Loucy (cell line): ENCODE data around the gene MYH14.
"Not testable (repeated sequence)": the region's sequence is repeated elsewhere in the genome, so short reads cannot be mapped to it uniquely, and the experiment has no call there.

Source experiments
- H2AFZ ChIP-seq: fragments of 200-600 bp; sonication (generic); 2 replicates; pipeline ENCODE4 v1.6.0; 2016; ENCODE audit warnings: antibody characterized with exemption, mild to moderate bottlenecking, low read length, moderate library complexity
- H3F3A ChIP-seq: fragments of 200-600 bp; 2 replicates; pipeline ENCODE4 v1.6.0; 2016; ENCODE audit warnings: antibody characterized with exemption, low read depth, mild to moderate bottlenecking
- H3K27me3 ChIP-seq: fragments of 200-600 bp; sonication (generic); 2 replicates; pipeline ENCODE4 v1.6.1; 2014; ENCODE audit warnings: low read length, mild to moderate bottlenecking; ENCODE audit not compliant: insufficient read depth, poor library complexity, severe bottlenecking
- H3K36me3 ChIP-seq: fragments of 200-600 bp; sonication (generic); 2 replicates; pipeline ENCODE4 v1.6.1; 2016; ENCODE audit warnings: low read length; ENCODE audit not compliant: insufficient read depth
- H3K4me1 ChIP-seq: fragments of 200-600 bp; sonication (generic); 2 replicates; pipeline ENCODE4 v1.5.1; 2014; ENCODE audit warnings: low read length, mild to moderate bottlenecking; ENCODE audit not compliant: insufficient read depth, poor library complexity, severe bottlenecking
- H3K4me2 ChIP-seq: fragments of 200-600 bp; sonication (generic); 2 replicates; pipeline ENCODE4 v1.6.0; 2014; ENCODE audit warnings: antibody characterized with exemption, low read length, low read depth, mild to moderate bottlenecking; ENCODE audit not compliant: poor library complexity, severe bottlenecking
- H3K4me3 ChIP-seq: fragments of 200-600 bp; sonication (generic); 2 replicates; pipeline ENCODE4 v1.5.1; 2014; ENCODE audit warnings: low read length, mild to moderate bottlenecking, mixed read lengths; ENCODE audit not compliant: poor library complexity, severe bottlenecking
- H3K79me2 ChIP-seq: fragments of 200-600 bp; sonication (generic); 2 replicates; pipeline ENCODE4 v1.6.1; 2014; ENCODE audit warnings: low read length; ENCODE audit not compliant: insufficient read depth
- H3K9ac ChIP-seq: fragments of 200-600 bp; sonication (generic); 2 replicates; pipeline ENCODE4 v1.6.0; 2014; ENCODE audit warnings: mild to moderate bottlenecking, low read depth, low read length, moderate library complexity; ENCODE audit not compliant: poor library complexity, severe bottlenecking
- H3K9me2 ChIP-seq: fragments of 200-600 bp; sonication (generic); replicated peaks from 2 replicates; pipeline ENCODE4 v1.6.1; 2016; ENCODE audit warnings: low read depth, low read length, mixed read lengths
- H3K9me3 ChIP-seq: fragments of 200-600 bp; sonication (generic); 2 replicates; pipeline ENCODE4 v1.6.1; 2014; ENCODE audit warnings: mild to moderate bottlenecking, antibody characterized with exemption, low read length, low read depth; ENCODE audit not compliant: insufficient read depth
- H4K20me1 ChIP-seq: fragments of 200-600 bp; sonication (generic); 2 replicates; pipeline ENCODE4 v1.6.0; 2014; ENCODE audit warnings: antibody characterized with exemption, low read length, mild to moderate bottlenecking; ENCODE audit not compliant: insufficient read depth, poor library complexity, severe bottlenecking
- EZH2phosphoT487 ChIP-seq: fragments of 200-600 bp; IDR thresholded peaks from 2 replicates; pipeline ENCODE4 v1.6.1; 2018; ENCODE audit warnings: antibody characterized with exemption, mild to moderate bottlenecking, moderate library complexity, borderline replicate concordance
- TF ChIP-seq, protein P1 (sequence below): fragments of 200-600 bp; sonication (generic); conservative IDR thresholded peaks from 2 replicates; pipeline ENCODE4 v1.5.1; 2014; ENCODE audit warnings: mild to moderate bottlenecking, antibody characterized with exemption, low read length

MYH14 gene

DNA sequence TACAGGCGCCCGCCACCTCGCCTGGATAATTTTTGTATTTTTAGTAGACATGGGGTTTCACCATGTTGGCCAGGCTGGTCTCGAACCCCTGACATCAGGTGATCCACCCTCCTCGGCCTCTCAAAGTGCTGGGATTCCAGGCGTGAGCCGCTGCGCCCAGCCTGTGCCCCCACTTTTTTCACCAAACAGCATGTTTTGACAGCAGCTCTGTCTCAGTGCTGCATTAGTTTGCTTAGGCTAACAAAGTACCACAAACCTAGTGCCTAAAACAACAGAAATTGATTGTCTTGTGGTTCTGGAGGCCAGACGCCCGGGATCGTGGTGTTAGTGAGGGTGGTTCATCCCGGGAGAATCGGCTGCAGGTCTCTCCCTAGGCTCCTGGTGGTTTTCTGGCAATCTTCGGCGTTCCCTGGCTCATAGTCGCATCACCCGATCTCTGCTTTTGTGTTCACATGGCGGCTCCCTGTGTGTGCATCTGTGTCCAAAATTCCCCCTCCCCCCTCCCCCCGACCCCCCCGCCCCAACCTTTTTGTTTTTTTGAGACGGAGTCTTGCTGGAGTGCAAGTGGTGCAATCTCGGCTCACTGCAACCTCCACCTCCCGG lies 30.0 kb downstream of the MYH14 start:
- Histone ChIP-seq H3K27me3 (no peaks in the 10 kb centered on the region), H3K9me2 (no peaks in the 10 kb centered on the region), H3K9me3 (no peaks in the 10 kb centered on the region), H3F3A (no peaks in the 10 kb centered on the region), H3K4me2 (no peak overlapping the region), H3K79me2 (no peaks in the 10 kb centered on the region), H3K4me1 (no peaks in the 10 kb centered on the region), H3K4me3 (no peak overlapping the region), H4K20me1 (no peaks in the 10 kb centered on the region), H3K36me3 (no peaks in the 10 kb centered on the region), H2AFZ (no peak overlapping the region), H3K9ac (no peak overlapping the region)
- TF ChIP-seq EZH2phosphoT487, result no peak
- TF ChIP-seq, protein P1, sequence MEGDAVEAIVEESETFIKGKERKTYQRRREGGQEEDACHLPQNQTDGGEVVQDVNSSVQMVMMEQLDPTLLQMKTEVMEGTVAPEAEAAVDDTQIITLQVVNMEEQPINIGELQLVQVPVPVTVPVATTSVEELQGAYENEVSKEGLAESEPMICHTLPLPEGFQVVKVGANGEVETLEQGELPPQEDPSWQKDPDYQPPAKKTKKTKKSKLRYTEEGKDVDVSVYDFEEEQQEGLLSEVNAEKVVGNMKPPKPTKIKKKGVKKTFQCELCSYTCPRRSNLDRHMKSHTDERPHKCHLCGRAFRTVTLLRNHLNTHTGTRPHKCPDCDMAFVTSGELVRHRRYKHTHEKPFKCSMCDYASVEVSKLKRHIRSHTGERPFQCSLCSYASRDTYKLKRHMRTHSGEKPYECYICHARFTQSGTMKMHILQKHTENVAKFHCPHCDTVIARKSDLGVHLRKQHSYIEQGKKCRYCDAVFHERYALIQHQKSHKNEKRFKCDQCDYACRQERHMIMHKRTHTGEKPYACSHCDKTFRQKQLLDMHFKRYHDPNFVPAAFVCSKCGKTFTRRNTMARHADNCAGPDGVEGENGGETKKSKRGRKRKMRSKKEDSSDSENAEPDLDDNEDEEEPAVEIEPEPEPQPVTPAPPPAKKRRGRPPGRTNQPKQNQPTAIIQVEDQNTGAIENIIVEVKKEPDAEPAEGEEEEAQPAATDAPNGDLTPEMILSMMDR, result no peak

GRCh38 chr19:50237493-50237892 lies 34.1 kb downstream of the MYH14 start:
- not testable (repeated sequence) for H4K20me1 ChIP-seq, H3K4me3 ChIP-seq, H3F3A ChIP-seq, H3K9me3 ChIP-seq, H3K79me2 ChIP-seq, H3K9ac ChIP-seq, H3K4me2 ChIP-seq, H3K4me1 ChIP-seq, H3K36me3 ChIP-seq, H2AFZ ChIP-seq, H3K9me2 ChIP-seq, H3K27me3 ChIP-seq

DNA sequence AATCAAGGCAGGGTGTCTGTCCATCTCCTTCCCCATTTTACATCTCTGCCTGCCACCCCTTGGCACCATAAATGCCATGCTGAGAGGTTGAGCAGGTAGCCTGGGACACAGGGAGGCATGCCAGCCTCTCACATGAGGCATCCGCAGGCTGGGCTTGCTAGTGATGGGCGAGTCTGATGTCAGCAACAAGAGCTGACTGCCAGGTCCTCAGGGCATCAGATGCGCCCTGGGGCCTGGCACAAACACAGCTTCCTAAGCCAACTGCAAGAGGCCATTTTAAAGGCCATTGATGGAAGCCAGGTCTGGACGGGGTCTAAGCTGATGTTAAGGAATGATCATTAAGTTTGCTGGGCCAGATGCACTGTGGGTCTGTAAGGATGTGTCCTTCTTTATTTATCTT lies 34.6 kb downstream of the MYH14 start:
- Histone ChIP-seq H3K4me1 (no peaks in the 10 kb centered on the region), H3K36me3 (no peaks in the 10 kb centered on the region), H3K27me3 (no peaks in the 10 kb centered on the region), H4K20me1 (no peaks in the 10 kb centered on the region), H3K9me2 (no peaks in the 10 kb centered on the region), H3K79me2 (no peaks in the 10 kb centered on the region), H3K9me3 (peaks cover 2% of the 10 kb centered on the region; the same call in 1 of the 2 replicates), H2AFZ (no peak overlapping the region), H3K4me2 (no peak overlapping the region), H3K4me3 (no peak overlapping the region), H3K9ac (no peak overlapping the region), H3F3A (no peaks in the 10 kb centered on the region)
- TF ChIP-seq EZH2phosphoT487, result no peak

DNA sequence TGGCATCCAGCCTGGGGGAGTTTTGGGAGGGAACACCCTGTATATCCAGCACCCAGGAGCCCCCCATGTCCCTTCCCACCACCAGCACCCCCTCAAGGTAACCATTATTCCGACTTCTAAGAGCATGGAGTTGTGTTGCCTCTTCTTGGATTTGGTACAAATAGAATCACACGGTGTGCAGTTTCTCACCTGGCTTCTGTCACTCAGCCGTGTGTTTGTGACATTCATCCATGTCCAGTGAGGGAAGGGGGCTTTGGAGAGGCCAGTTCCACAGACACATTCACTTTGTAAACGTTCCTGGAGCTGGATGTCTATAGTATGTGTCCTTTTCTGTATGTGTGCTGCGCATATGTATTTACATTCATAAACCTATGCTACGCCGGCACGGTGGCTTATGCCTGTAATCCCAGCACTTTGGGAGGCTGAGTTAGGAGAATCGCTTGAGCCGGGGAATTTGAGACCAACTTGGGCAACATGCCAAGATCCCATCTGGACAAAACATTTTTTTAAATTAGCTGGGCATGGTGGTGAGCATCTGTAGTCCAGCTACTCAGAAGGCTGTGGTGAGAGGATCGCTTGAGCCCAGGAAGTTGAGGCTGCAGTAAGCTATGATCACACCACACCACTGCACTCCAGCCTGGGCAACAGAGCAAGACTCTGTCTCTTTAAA lies 36.6 kb downstream of the MYH14 start:
- Histone ChIP-seq H3K9ac (no peak overlapping the region), H3K4me3 (no peak overlapping the region)
- TF ChIP-seq, protein P1, result no peak
- TF ChIP-seq EZH2phosphoT487, result no peak

More for the DNA sequence above, 36.6 kb downstream of the MYH14 start:
- Histone ChIP-seq H3F3A (no peaks in the 10 kb centered on the region), H3K9me2 (no peaks in the 10 kb centered on the region), H3K4me2 (no peak overlapping the region), H2AFZ (no peak overlapping the region), H4K20me1 (no peaks in the 10 kb centered on the region), H3K79me2 (no peaks in the 10 kb centered on the region), H3K27me3 (no peaks in the 10 kb centered on the region), H3K36me3 (no peaks in the 10 kb centered on the region), H3K4me1 (no peaks in the 10 kb centered on the region), H3K9me3 (peaks cover 2% of the 10 kb centered on the region; the same call in 1 of the 2 replicates)
